HEK293 (cell line): ENCODE measurements around the gene STS.

Experiments used
- CTCF ChIA-PET: fragments of 350-600 bp; formaldehyde crosslinking; extraction: SDS; loops from one replicate; lab custom pipeline; 2021; ENCODE audit warnings: antibody characterized with exemption; lab: Yijun Ruan, JAX
- POLR2A ChIA-PET: fragments of 300-600 bp; formaldehyde crosslinking; extraction: SDS; loops from one replicate; lab custom pipeline; 2020; ENCODE audit warnings: antibody characterized with exemption, inconsistent platforms; lab: Yijun Ruan, JAX
- H3K27ac ChIP-seq: fragments of 200-500 bp; sonication (Bioruptor generic); 2 replicates; pipeline ENCODE4 v1.5.1; 2014; ENCODE audit warnings: low read depth, low read length, control low read depth, inconsistent platforms; ENCODE audit errors: extremely low read depth
- H3K36me3 ChIP-seq, 2 experiments: fragments of 200-500 bp in 1 of 2; sonication (Bioruptor generic) in 1 of 2; 1 replicate in 1 of 2; 2 replicates in 1 of 2; pipeline ENCODE4 v1.5.1; 2014 to 2017; ENCODE audit warnings: inconsistent platforms in 2 of 2, low read length in 2 of 2; ENCODE audit not compliant: control insufficient read depth in 2 of 2, insufficient read depth in 1 of 2
- H3K4me1 ChIP-seq: fragments of 200-500 bp; sonication (Bioruptor generic); 2 replicates; pipeline ENCODE4 v1.5.1; 2014; ENCODE audit warnings: mild to moderate bottlenecking, low read length, inconsistent platforms; ENCODE audit not compliant: control insufficient read depth, insufficient read depth
- H3K4me3 ChIP-seq: 2 replicates; pipeline ENCODE4 v1.5.1; 2011; ENCODE audit warnings: low read depth, mild to moderate bottlenecking, control low read depth, low read length, moderate library complexity
- H3K9me3 ChIP-seq: fragments of 200-500 bp; sonication (Bioruptor generic); 2 replicates; pipeline ENCODE4 v1.5.1; 2014; ENCODE audit warnings: low read depth, low read length, inconsistent platforms; ENCODE audit not compliant: control insufficient read depth, insufficient read depth
- EGR2 ChIP-seq: fragments of 450-650 bp; formaldehyde crosslinking; IDR thresholded peaks from 2 replicates; pipeline ENCODE4 v1.5.1; 2016; ENCODE audit warnings: low read depth, missing biosample characterization, missing genetic modification characterization
- SP2 ChIP-seq: fragments of 450-650 bp; formaldehyde crosslinking; IDR thresholded peaks from 2 replicates; pipeline ENCODE4 v1.5.1; 2016; ENCODE audit warnings: missing biosample characterization, missing genetic modification characterization
- SP3 ChIP-seq: fragments of 450-650 bp; formaldehyde crosslinking; IDR thresholded peaks from 2 replicates; pipeline ENCODE4 v1.5.1; 2016; ENCODE audit warnings: missing biosample characterization, missing genetic modification characterization
- YY1 ChIP-seq: fragments of 450-650 bp; formaldehyde crosslinking; IDR thresholded peaks from 2 replicates; pipeline ENCODE4 v1.5.1; 2018; ENCODE audit warnings: missing biosample characterization, missing genetic modification characterization
- ZBTB8A ChIP-seq: fragments of 450-650 bp; formaldehyde crosslinking; IDR thresholded peaks from 2 replicates; pipeline ENCODE4 v1.5.1; 2016; ENCODE audit warnings: missing biosample characterization, missing genetic modification characterization
- ZFHX2 ChIP-seq: fragments of 450-650 bp; formaldehyde crosslinking; conservative IDR thresholded peaks from 2 replicates; pipeline ENCODE4 v1.5.1; 2016; ENCODE audit warnings: missing biosample characterization, missing genetic modification characterization
- ZNF10 ChIP-seq: fragments of 450-650 bp; formaldehyde crosslinking; IDR thresholded peaks from 2 replicates; pipeline ENCODE4 v1.5.1; 2017; ENCODE audit warnings: missing biosample characterization, missing genetic modification characterization
- ZNF600 ChIP-seq: fragments of 450-650 bp; formaldehyde crosslinking; IDR thresholded peaks from 2 replicates; pipeline ENCODE4 v1.5.1; 2016; ENCODE audit warnings: missing biosample characterization, missing genetic modification characterization
- ZNF624 ChIP-seq: fragments of 450-650 bp; formaldehyde crosslinking; IDR thresholded peaks from 2 replicates; pipeline ENCODE4 v1.5.1; 2017; ENCODE audit warnings: missing biosample characterization, missing genetic modification characterization
- ZNF664 ChIP-seq: fragments of 450-650 bp; formaldehyde crosslinking; IDR thresholded peaks from 2 replicates; pipeline ENCODE4 v1.5.1; 2016; ENCODE audit warnings: missing biosample characterization, missing genetic modification characterization
- ZNF768 ChIP-seq: fragments of 450-650 bp; formaldehyde crosslinking; IDR thresholded peaks from 2 replicates; pipeline ENCODE4 v1.5.1; 2018; ENCODE audit warnings: missing biosample characterization, mild to moderate bottlenecking, missing genetic modification characterization
- ZNF792 ChIP-seq: fragments of 450-650 bp; formaldehyde crosslinking; IDR thresholded peaks from 2 replicates; pipeline ENCODE4 v1.5.1; 2016; ENCODE audit warnings: missing biosample characterization, missing genetic modification characterization
- TF ChIP-seq, protein P1 (sequence below): fragments of 450-650 bp; formaldehyde crosslinking; IDR thresholded peaks from 2 replicates; pipeline ENCODE4 v1.5.1; 2016; ENCODE audit warnings: missing biosample characterization, missing genetic modification characterization
- TF ChIP-seq, protein P2 (sequence below): fragments of 450-650 bp; formaldehyde crosslinking; IDR thresholded peaks from 2 replicates; pipeline ENCODE4 v1.5.1; 2016; ENCODE audit warnings: missing biosample characterization, missing genetic modification characterization
- TF ChIP-seq, protein P3 (sequence below): fragments of 450-650 bp; formaldehyde crosslinking; IDR thresholded peaks from 2 replicates; pipeline ENCODE4 v1.5.1; 2016; ENCODE audit warnings: missing biosample characterization, missing genetic modification characterization
- TF ChIP-seq, protein P4 (sequence below): fragments of 450-650 bp; formaldehyde crosslinking; optimal IDR thresholded peaks from 2 replicates; pipeline ENCODE3; 2016; ENCODE audit warnings: missing biosample characterization, mild to moderate bottlenecking, missing genetic modification characterization
- TF ChIP-seq, protein P5 (sequence below): fragments of 450-650 bp; formaldehyde crosslinking; IDR thresholded peaks from 2 replicates; pipeline ENCODE4 v1.5.1; 2016; ENCODE audit warnings: missing biosample characterization, missing genetic modification characterization
- TF ChIP-seq, protein P6 (sequence below): fragments of 450-650 bp; formaldehyde crosslinking; conservative IDR thresholded peaks from 2 replicates; pipeline ENCODE4 v1.5.1; 2016; ENCODE audit warnings: low read depth, missing biosample characterization, missing genetic modification characterization

STS gene

DNA sequence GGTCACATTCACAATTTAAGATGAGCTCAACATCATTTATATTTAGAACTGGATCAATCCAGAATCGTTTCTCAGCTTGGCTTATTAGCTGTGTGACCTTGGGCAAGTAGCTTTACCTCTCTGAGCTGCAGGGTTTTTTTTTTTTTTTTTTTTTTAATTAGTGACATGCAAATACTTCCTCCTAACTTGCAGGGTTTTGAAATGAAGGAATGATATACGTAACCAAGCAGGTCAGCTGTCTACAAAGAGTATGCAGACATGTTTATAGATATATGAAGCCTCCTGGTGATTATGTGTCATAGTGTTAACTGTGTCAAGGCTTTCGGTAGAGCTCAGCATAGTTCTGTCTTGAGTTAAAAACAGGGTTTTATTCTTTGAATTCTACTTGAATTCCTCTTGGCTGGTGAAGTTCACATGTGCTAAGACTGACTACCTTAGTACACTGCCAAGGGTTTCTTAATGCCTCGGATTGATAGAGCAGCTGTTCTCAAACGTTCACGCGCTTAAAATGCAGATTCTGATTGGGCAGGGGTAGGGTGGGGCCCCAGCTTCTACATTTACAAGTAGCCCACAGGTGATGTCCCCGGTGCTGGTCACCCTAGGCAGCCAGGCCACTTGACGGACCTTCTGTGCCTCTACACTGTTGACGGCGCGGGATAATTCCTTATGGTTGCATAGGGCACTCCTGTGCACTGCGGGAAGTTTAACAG lies 654 bp upstream of the STS start:
- Histone ChIP-seq H3K9me3 (no peaks in the 10 kb centered on the region), H3K4me1 (no peaks in the 10 kb centered on the region), H3K4me3 (peak overlapping the region; percentile 99), H3K36me3 (no peaks in the 10 kb centered on the region), H3K27ac (no peak overlapping the region)
- POLR2A ChIA-PET: no interaction called here
- TF ChIP-seq ZNF10 (tag by site-specific recombination) (no peak), ZNF792 (tag by site-specific recombination) (no peak)
- CTCF ChIA-PET: interaction anchor here (0.6 to 1.7 kb wide), 5 partner anchors 14 to 581 kb away, joined by 3 to 8 read pairs (median 4); no protein-coding TSS in a partner anchor

DNA sequence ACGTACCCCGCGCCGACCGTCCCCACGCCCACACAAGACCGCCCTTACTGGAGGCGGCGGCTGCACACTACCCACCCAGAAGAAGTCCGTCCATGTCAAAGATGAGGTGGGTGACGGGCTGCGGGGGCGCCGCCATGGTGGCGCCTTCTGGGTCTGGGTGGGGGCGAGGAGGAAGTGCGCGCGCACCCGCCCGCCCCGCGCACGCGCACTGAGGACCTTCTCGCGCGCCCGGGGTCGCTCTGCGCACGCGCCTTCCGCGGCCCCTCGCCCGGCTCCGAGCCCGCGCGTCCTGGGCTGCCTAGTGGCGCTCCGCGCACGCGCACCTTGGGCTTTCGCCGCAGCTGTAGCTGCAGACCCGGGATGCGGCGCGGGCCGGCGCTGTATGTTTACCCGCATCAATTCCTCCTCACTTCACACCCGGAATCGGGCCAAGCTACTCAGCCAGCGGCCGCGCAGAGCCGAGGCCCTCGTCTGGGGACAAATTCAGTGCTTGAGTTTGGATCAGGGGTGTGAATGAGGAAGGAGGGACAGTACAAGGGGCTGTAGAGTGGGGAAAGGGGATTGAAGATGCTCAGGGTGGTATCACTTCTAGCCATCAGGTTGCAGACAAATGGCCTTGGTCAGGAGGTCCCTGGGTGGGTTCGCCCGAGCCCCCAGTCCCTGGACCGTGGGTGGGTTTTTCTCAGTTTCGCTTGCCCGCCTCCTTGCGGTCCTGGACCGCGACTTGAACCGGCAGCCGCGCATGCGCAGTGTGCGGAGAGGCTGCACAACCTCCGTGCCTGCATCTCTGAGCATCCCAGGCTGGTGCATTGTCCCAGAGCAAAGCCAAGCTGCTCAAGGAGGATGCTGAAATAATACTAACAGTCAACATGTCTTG lies 704 bp downstream of the STS start, which contains the start of gene PUDP:
Gene PUDP, minus strand, starts transcription at position 176 of the 877 bp plus-strand sequence. Its CDS starts 40 bp downstream, at position 136.
- POLR2A ChIA-PET: interaction anchor here (0.6 kb wide), 1 partner anchor 168 kb away, joined by 3 read pairs; no protein-coding TSS in a partner anchor
- CTCF ChIA-PET: interaction anchor here (0.7 kb wide), 1 partner anchor 864 kb away, joined by 3 read pairs; no protein-coding TSS in a partner anchor
- peak within 1 kb of the TSS; percentile 99 for H3K4me3 ChIP-seq
- TF ChIP-seq, protein P1, sequence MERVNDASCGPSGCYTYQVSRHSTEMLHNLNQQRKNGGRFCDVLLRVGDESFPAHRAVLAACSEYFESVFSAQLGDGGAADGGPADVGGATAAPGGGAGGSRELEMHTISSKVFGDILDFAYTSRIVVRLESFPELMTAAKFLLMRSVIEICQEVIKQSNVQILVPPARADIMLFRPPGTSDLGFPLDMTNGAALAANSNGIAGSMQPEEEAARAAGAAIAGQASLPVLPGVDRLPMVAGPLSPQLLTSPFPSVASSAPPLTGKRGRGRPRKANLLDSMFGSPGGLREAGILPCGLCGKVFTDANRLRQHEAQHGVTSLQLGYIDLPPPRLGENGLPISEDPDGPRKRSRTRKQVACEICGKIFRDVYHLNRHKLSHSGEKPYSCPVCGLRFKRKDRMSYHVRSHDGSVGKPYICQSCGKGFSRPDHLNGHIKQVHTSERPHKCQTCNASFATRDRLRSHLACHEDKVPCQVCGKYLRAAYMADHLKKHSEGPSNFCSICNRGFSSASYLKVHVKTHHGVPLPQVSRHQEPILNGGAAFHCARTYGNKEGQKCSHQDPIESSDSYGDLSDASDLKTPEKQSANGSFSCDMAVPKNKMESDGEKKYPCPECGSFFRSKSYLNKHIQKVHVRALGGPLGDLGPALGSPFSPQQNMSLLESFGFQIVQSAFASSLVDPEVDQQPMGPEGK (tag by site-specific recombination): peak; percentile 78
- TF ChIP-seq, protein P2, sequence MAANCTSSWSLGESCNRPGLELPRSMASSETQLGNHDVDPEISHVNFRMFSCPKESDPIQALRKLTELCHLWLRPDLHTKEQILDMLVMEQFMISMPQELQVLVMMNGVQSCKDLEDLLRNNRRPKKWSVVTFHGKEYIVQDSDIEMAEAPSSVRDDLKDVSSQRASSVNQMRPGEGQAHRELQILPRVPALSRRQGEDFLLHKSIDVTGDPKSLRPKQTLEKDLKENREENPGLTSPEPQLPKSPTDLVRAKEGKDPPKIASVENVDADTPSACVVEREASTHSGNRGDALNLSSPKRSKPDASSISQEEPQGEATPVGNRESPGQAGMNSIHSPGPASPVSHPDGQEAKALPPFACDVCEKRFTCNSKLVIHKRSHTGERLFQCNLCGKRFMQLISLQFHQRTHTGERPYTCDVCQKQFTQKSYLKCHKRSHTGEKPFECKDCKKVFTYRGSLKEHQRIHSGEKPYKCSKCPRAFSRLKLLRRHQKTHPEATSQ (tag by site-specific recombination): no peak
- TF ChIP-seq ZNF600 (tag by site-specific recombination) (0 out of 2 replicates have a peak, but pooled peaks have one; percentile 16), SP3 (tag by site-specific recombination) (peak; percentile 29; the same call in 1 of the 2 replicates), YY1 (tag by site-specific recombination) (peak; percentile 58; the same call in 1 of the 2 replicates), EGR2 (tag by site-specific recombination) (peak; percentile 89), SP2 (tag by site-specific recombination) (peak; percentile 46), ZNF664 (no peak), ZNF768 (tag by site-specific recombination) (no peak), ZFHX2 (peak; percentile 93), ZBTB8A (tag by site-specific recombination) (peak; percentile 80), ZNF624 (tag by site-specific recombination) (no peak)
- TF ChIP-seq, protein P3, sequence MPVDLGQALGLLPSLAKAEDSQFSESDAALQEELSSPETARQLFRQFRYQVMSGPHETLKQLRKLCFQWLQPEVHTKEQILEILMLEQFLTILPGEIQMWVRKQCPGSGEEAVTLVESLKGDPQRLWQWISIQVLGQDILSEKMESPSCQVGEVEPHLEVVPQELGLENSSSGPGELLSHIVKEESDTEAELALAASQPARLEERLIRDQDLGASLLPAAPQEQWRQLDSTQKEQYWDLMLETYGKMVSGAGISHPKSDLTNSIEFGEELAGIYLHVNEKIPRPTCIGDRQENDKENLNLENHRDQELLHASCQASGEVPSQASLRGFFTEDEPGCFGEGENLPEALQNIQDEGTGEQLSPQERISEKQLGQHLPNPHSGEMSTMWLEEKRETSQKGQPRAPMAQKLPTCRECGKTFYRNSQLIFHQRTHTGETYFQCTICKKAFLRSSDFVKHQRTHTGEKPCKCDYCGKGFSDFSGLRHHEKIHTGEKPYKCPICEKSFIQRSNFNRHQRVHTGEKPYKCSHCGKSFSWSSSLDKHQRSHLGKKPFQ (tag by site-specific recombination): peak; percentile 67; the same call in 1 of the 2 replicates
- TF ChIP-seq, protein P4, sequence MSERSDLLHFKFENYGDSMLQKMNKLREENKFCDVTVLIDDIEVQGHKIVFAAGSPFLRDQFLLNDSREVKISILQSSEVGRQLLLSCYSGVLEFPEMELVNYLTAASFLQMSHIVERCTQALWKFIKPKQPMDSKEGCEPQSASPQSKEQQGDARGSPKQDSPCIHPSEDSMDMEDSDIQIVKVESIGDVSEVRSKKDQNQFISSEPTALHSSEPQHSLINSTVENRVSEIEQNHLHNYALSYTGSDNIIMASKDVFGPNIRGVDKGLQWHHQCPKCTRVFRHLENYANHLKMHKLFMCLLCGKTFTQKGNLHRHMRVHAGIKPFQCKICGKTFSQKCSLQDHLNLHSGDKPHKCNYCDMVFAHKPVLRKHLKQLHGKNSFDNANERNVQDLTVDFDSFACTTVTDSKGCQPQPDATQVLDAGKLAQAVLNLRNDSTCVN: peak; percentile 72
- TF ChIP-seq, protein P5, sequence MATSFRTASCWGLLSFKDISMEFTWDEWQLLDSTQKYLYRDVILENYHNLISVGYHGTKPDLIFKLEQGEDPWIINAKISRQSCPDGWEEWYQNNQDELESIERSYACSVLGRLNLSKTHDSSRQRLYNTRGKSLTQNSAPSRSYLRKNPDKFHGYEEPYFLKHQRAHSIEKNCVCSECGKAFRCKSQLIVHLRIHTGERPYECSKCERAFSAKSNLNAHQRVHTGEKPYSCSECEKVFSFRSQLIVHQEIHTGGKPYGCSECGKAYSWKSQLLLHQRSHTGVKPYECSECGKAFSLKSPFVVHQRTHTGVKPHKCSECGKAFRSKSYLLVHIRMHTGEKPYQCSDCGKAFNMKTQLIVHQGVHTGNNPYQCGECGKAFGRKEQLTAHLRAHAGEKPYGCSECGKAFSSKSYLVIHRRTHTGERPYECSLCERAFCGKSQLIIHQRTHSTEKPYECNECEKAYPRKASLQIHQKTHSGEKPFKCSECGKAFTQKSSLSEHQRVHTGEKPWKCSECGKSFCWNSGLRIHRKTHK (tag by site-specific recombination): no peak
- TF ChIP-seq, protein P6, sequence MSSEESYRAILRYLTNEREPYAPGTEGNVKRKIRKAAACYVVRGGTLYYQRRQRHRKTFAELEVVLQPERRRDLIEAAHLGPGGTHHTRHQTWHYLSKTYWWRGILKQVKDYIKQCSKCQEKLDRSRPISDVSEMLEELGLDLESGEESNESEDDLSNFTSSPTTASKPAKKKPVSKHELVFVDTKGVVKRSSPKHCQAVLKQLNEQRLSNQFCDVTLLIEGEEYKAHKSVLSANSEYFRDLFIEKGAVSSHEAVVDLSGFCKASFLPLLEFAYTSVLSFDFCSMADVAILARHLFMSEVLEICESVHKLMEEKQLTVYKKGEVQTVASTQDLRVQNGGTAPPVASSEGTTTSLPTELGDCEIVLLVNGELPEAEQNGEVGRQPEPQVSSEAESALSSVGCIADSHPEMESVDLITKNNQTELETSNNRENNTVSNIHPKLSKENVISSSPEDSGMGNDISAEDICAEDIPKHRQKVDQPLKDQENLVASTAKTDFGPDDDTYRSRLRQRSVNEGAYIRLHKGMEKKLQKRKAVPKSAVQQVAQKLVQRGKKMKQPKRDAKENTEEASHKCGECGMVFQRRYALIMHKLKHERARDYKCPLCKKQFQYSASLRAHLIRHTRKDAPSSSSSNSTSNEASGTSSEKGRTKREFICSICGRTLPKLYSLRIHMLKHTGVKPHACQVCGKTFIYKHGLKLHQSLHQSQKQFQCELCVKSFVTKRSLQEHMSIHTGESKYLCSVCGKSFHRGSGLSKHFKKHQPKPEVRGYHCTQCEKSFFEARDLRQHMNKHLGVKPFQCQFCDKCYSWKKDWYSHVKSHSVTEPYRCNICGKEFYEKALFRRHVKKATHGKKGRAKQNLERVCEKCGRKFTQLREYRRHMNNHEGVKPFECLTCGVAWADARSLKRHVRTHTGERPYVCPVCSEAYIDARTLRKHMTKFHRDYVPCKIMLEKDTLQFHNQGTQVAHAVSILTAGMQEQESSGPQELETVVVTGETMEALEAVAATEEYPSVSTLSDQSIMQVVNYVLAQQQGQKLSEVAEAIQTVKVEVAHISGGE (tag by site-specific recombination): 0 out of 2 replicates have a peak, but pooled peaks have one; percentile 5

More for the DNA sequence above, 704 bp downstream of the STS start, which contains the start of gene PUDP:
- peak within 1 kb of the TSS; percentile 66; the same call in 1 of the 2 replicates for H3K27ac ChIP-seq
- no peaks in the 10 kb centered on the region for H3K9me3 ChIP-seq
- H3K4me1 ChIP-seq: no peaks in the 10 kb centered on the region
- no peaks in the 10 kb centered on the region for H3K36me3 ChIP-seq
